ENCODE data around the gene TMEM186. TPM values are rescaled to one million over a fixed set of nuclear protein-coding genes. Genes with fewer than 3 reads are reported as not detected.

The TMEM186 gene
- total and polyA plus RNA-seq, 2 of the 8 experiments (the other 6 are each of a cell fraction or from before 2014, with no cell fraction given): 13.1 TPM

DNA sequence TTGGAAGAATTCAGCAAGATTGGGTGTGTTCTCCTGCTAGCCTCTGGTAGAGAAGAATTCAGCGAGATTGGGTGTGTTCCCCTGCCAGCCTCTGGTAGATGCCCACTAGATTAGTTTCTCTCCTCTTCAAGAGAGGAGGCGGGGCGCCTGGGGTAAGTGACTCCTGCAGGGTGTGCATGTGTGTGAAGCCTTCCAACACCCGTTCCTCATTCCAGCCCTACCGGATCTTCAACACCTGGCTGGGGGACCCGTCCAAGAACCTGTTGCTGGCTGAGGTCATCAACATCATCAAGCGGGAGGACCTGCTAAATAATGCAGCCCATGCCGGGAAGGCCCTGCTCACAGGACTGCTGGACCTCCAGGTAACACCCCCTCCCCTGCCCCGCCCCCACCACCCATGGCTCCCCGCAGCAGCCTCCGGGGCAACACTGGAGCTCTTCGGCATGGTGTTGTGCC lies 21.3 kb downstream of the TMEM186 start (continued):
- TF ChIP-seq CHD7 (IDR thresholded peaks at IDR 0.05; ENCODE audit: insufficient replicate concordance, low read length) (no peak), KDM4A (IDR thresholded peaks at IDR 0.05; ENCODE audit: low read depth, low read length, severe bottlenecking) (no peak), CHD2 (IDR thresholded peaks at IDR 0.05; ENCODE audit: low read length) (no peak), PHF8 (conservative IDR thresholded peaks at IDR 0.05; ENCODE audit: low read depth, low read length) (no peak), RNF2 (IDR thresholded peaks at IDR 0.05; ENCODE audit: borderline replicate concordance, low read depth, low read length, missing control alignments, poor library complexity, severe bottlenecking) (no peak), ATF2 (IDR thresholded peaks at IDR 0.05; ENCODE audit: low read length) (no peak), BACH1 (IDR thresholded peaks at IDR 0.05; ENCODE audit: low read length) (no peak), TEAD4 (IDR thresholded peaks at IDR 0.05; ENCODE audit: low read depth, low read length) (no peak), NRF1 (IDR thresholded peaks at IDR 0.05; ENCODE audit: low read depth, low read length) (no peak), POU5F1 (IDR thresholded peaks at IDR 0.05; ENCODE audit: low read depth, low read length) (no peak)

Measured in H1 (cell line).